AG10803 (cell line): Measurements from ENCODE around the gene APH1B.

Source experiments
- DNase-seq: peaks from one replicate; pipeline ENCODE4 v3.0.0; 2010; ENCODE audit warnings: low read depth
- H3K4me3 ChIP-seq: 2 replicates; pipeline ENCODE4 v1.5.1; 2011; ENCODE audit warnings: mild to moderate bottlenecking, low read length, control low read depth
- CTCF ChIP-seq: conservative IDR thresholded peaks from 2 replicates; pipeline ENCODE4 v1.5.1; 2011; ENCODE audit warnings: mild to moderate bottlenecking, low read length, control low read depth, inconsistent platforms

APH1B gene

GRCh38 chr15:63306492-63307073, 29.2 kb downstream of the APH1B start:
- DNase-seq: no peak
- no peak for TF ChIP-seq CTCF
- no peak overlapping the region for H3K4me3 ChIP-seq

GRCh38 chr15:63308491-63308890, 31.1 kb downstream of the APH1B start:
- H3K4me3 ChIP-seq: no peak overlapping the region
- TF ChIP-seq CTCF: no peak
- DNase-seq: no peak

- H3K4me3 ChIP-seq: no peak overlapping the region
- no peak for TF ChIP-seq CTCF
- no peak for DNase-seq
Observed at GRCh38 chr15:63308947-63309346, 31.5 kb downstream of the APH1B start.

GRCh38 chr15:63310646-63311045, 33.2 kb downstream of the APH1B start:
- no peak for DNase-seq
- H3K4me3 ChIP-seq: no peak overlapping the region
- no peak for TF ChIP-seq CTCF

- TF ChIP-seq CTCF: no peak
- DNase-seq: no peak
- H3K4me3 ChIP-seq: no peak overlapping the region
Observed at GRCh38 chr15:63312286-63312685, 34.9 kb downstream of the APH1B start.

GRCh38 chr15:63313825-63314224, 36.4 kb downstream of the APH1B start:
- TF ChIP-seq CTCF: no peak
- H3K4me3 ChIP-seq: no peak overlapping the region
- DNase-seq: no peak

GRCh38 chr15:63314409-63314808, 37.0 kb downstream of the APH1B start:
- no peak for DNase-seq
- no peak overlapping the region for H3K4me3 ChIP-seq
- TF ChIP-seq CTCF: no peak
